IMR-90 (cell line): ENCODE data around the gene ART4. TPM values are rescaled to one million over a fixed set of nuclear protein-coding genes. Genes with fewer than 3 reads are reported as not detected.

ENCODE experiments used
- ATAC-seq: fragments of 200-7000 bp; cut with Tn5 transposase; 2 replicates; pipeline ENCODE4 v1.9.1; 2020; ENCODE audit warnings: low read depth, mild to moderate bottlenecking, moderate library complexity
- BruUV-seq: library from RNA; stranded (reverse); fragments of 400-500 nt; replicated peaks from 2 replicates; lab custom pipeline; 2021; lab: Mats Ljungman, UMichigan
- CTCF ChIA-PET: fragments of 300-600 bp; formaldehyde crosslinking; extraction: SDS; loops from one replicate; lab custom pipeline; 2021; ENCODE audit warnings: antibody characterized with exemption; lab: Yijun Ruan, JAX
- POLR2A ChIA-PET: fragments of 300-600 bp; sonication (Branson Sonifier 250); formaldehyde crosslinking; loops from one replicate; lab custom pipeline; 2022; ENCODE audit warnings: antibody characterized with exemption; ENCODE audit not compliant: unreplicated experiment; lab: Charles Lee
- DNase-seq: peaks from one replicate; pipeline ENCODE4 v3.0.0; 2013
- H2AFZ ChIP-seq: replicated peaks from 2 replicates; pipeline ENCODE3; 2013; ENCODE audit warnings: low read length, mild to moderate bottlenecking; ENCODE audit not compliant: poor library complexity
- H2AK5ac ChIP-seq: 2 replicates; pipeline ENCODE4 v1.6.1; 2013; ENCODE audit warnings: low read depth, low read length, inconsistent platforms
- H2AK9ac ChIP-seq: replicated peaks from 2 replicates; pipeline ENCODE3; 2013; ENCODE audit warnings: mild to moderate bottlenecking, low read depth, low read length, moderate library complexity; ENCODE audit not compliant: poor library complexity
- H2BK120ac ChIP-seq: 2 replicates; pipeline ENCODE4 v1.6.1; 2013; ENCODE audit warnings: low read depth, low read length, inconsistent platforms
- H2BK15ac ChIP-seq: 3 replicates; pipeline ENCODE4 v1.6.1; 2013; ENCODE audit warnings: low read depth, low read length, inconsistent platforms
- H2BK20ac ChIP-seq: 2 replicates; pipeline ENCODE4 v1.6.1; 2013; ENCODE audit warnings: low read depth, mild to moderate bottlenecking, inconsistent platforms, low read length, moderate library complexity
- H2BK5ac ChIP-seq: 2 replicates; pipeline ENCODE4 v1.6.1; 2013; ENCODE audit warnings: mild to moderate bottlenecking, low read depth, low read length, inconsistent platforms; ENCODE audit not compliant: poor library complexity, severe bottlenecking
- H3K14ac ChIP-seq: replicated peaks from 2 replicates; pipeline ENCODE4 v1.6.1; 2013; ENCODE audit warnings: low read depth, low read length, inconsistent platforms
- H3K18ac ChIP-seq: 2 replicates; pipeline ENCODE4 v1.6.1; 2013; ENCODE audit warnings: low read depth, low read length, control low read depth
- H3K23ac ChIP-seq: 2 replicates; pipeline ENCODE4 v1.6.1; 2013; ENCODE audit warnings: low read depth, low read length, inconsistent platforms
- H3K27ac ChIP-seq: 2 replicates; pipeline ENCODE4 v1.5.1; 2013; ENCODE audit warnings: mild to moderate bottlenecking, control low read depth, low read length; ENCODE audit not compliant: insufficient read depth
- H3K27me3 ChIP-seq: 2 replicates; pipeline ENCODE4 v1.6.1; 2013; ENCODE audit warnings: low read length; ENCODE audit not compliant: control insufficient read depth, insufficient read depth
- H3K36me3 ChIP-seq: 2 replicates; pipeline ENCODE4 v1.6.1; 2013; ENCODE audit warnings: low read length, mixed read lengths; ENCODE audit not compliant: control insufficient read depth, insufficient read depth
- H3K4ac ChIP-seq: 2 replicates; pipeline ENCODE4 v1.6.1; 2013; ENCODE audit warnings: low read depth, low read length, inconsistent platforms
- H3K4me1 ChIP-seq: 2 replicates; pipeline ENCODE4 v1.6.1; 2013; ENCODE audit warnings: low read length, mixed read lengths; ENCODE audit not compliant: control insufficient read depth, insufficient read depth
- H3K4me2 ChIP-seq: 2 replicates; pipeline ENCODE4 v1.6.1; 2013; ENCODE audit warnings: low read depth, mild to moderate bottlenecking, control low read depth, low read length, moderate library complexity
- H3K4me3 ChIP-seq: 2 replicates; pipeline ENCODE4 v1.5.1; 2013; ENCODE audit warnings: low read depth, mild to moderate bottlenecking, control low read depth, low read length, moderate library complexity; ENCODE audit not compliant: insufficient read depth
- H3K56ac ChIP-seq: 2 replicates; pipeline ENCODE4 v1.6.1; 2013; ENCODE audit warnings: low read length, inconsistent platforms; ENCODE audit not compliant: insufficient read depth; ENCODE audit errors: extremely low read depth
- H3K79me1 ChIP-seq, 2 experiments: 2 replicates each; pipeline ENCODE4 v1.6.1; 2013; ENCODE audit warnings: low read length in 2 of 2, inconsistent platforms in 1 of 2, low read depth in 1 of 2
- H3K9ac ChIP-seq: 2 replicates; pipeline ENCODE4 v1.6.1; 2013; ENCODE audit warnings: low read depth, low read length, control low read depth
- H3K9me1 ChIP-seq: 2 replicates; pipeline ENCODE4 v1.6.1; 2013; ENCODE audit warnings: low read length, inconsistent platforms; ENCODE audit not compliant: insufficient read depth
- H3K9me3 ChIP-seq: 2 replicates; pipeline ENCODE4 v1.6.1; 2013; ENCODE audit warnings: low read length; ENCODE audit not compliant: control insufficient read depth, insufficient read depth
- H4K20me1 ChIP-seq: 2 replicates; pipeline ENCODE4 v1.6.1; 2013; ENCODE audit warnings: low read length, inconsistent platforms; ENCODE audit not compliant: insufficient read depth
- H4K5ac ChIP-seq: 2 replicates; pipeline ENCODE4 v1.6.1; 2013; ENCODE audit warnings: mild to moderate bottlenecking, low read depth, low read length, control low read depth
- H4K8ac ChIP-seq, 2 experiments: 2 replicates each; pipeline ENCODE4 v1.6.1; 2013; ENCODE audit warnings: low read depth in 2 of 2, low read length in 2 of 2, control low read depth in 1 of 2, inconsistent platforms in 1 of 2
- H4K91ac ChIP-seq: 2 replicates; pipeline ENCODE4 v1.6.1; 2013; ENCODE audit warnings: low read depth, low read length, inconsistent platforms; ENCODE audit not compliant: insufficient read depth
- BHLHE40 ChIP-seq: fragments of 150-350 bp; IDR thresholded peaks from 2 replicates; pipeline ENCODE4 v1.6.1; 2016; ENCODE audit warnings: mild to moderate bottlenecking, low read depth, low read length
- CEBPB ChIP-seq: IDR thresholded peaks from 2 replicates; pipeline ENCODE4 v1.6.1; 2012; ENCODE audit warnings: low read depth, low read length, improper control_type of control experiment
- MAFK ChIP-seq: IDR thresholded peaks from 2 replicates; pipeline ENCODE4 v1.6.1; 2012; ENCODE audit warnings: low read depth, low read length, improper control_type of control experiment
- MAZ ChIP-seq: IDR thresholded peaks from 2 replicates; pipeline ENCODE4 v1.6.1; 2012; ENCODE audit warnings: low read depth, mild to moderate bottlenecking, low read length, improper control_type of control experiment, moderate library complexity, borderline replicate concordance
- MXI1 ChIP-seq: IDR thresholded peaks from 2 replicates; pipeline ENCODE4 v1.6.1; 2012; ENCODE audit warnings: low read depth, mild to moderate bottlenecking, low read length, moderate library complexity, borderline replicate concordance
- NFE2L2 ChIP-seq: fragments of 150-350 bp; IDR thresholded peaks from 2 replicates; pipeline ENCODE4 v1.6.1; 2016; ENCODE audit warnings: low read depth, mild to moderate bottlenecking, low read length
- POLR2A ChIP-seq: IDR thresholded peaks from 2 replicates; pipeline ENCODE4 v1.6.1; 2012; ENCODE audit warnings: mild to moderate bottlenecking, low read depth, low read length
- WGBS, 2 experiments: methylation state at CpG; one replicate each; pipeline versions ENCODE4 v1.1.5 to v1.1.7; 2013; ENCODE audit warnings: missing lambda C conversion rate in 2 of 2; ENCODE audit not compliant: insufficient read length in 1 of 2; ENCODE audit errors: extremely low coverage in 2 of 2; 5-methylcytosine and 5-hydroxymethylcytosine counted together
- dilution Hi-C: fragments of 300-500 bp; cut with HindIII; formaldehyde crosslinking; loops from one replicate; pipeline ENCODE4 v1.14.3; 2018; ENCODE audit warnings: low sequenced_read_pairs; ENCODE audit not compliant: unreplicated experiment
- in situ Hi-C: fragments of 300-500 bp; cut with MboI; formaldehyde crosslinking; loops from 3 replicates; pipeline ENCODE4 v1.14.3; 2019; ENCODE audit warnings: low sequenced_read_pairs, inconsistent platforms, mixed read lengths
- intact Hi-C: fragments of 100-400 bp; cut with micrococcal nuclease; formaldehyde crosslinking; loops from 2 replicates; pipeline ENCODE4 v1.10.0; 2022
- polyA plus RNA-seq, 3 experiments: library from polyadenylated mRNA; depleted of rRNA; stranded (reverse); fragments of >200 nt; gene quantifications; 2 replicates each; pipeline ENCODE4 v1.2.3, GENCODE V29; 2012; ENCODE audit warnings: low replicate concordance in 1 of 3
- total RNA-seq: library from RNA; depleted of rRNA; stranded (reverse); fragments of >200 nt; gene quantifications from 2 replicates; pipeline ENCODE4 v1.2.3, GENCODE V29; 2012
- TF ChIP-seq, protein P1 (sequence below): fragments of 150-350 bp; IDR thresholded peaks from 2 replicates; pipeline ENCODE4 v1.6.1; 2016; ENCODE audit warnings: low read depth, mild to moderate bottlenecking, low read length, moderate library complexity, borderline replicate concordance

Gene ART4
- total and polyA plus RNA-seq, 2 of the 4 experiments (the other 2 are of a cell fraction), result not detected

DNA sequence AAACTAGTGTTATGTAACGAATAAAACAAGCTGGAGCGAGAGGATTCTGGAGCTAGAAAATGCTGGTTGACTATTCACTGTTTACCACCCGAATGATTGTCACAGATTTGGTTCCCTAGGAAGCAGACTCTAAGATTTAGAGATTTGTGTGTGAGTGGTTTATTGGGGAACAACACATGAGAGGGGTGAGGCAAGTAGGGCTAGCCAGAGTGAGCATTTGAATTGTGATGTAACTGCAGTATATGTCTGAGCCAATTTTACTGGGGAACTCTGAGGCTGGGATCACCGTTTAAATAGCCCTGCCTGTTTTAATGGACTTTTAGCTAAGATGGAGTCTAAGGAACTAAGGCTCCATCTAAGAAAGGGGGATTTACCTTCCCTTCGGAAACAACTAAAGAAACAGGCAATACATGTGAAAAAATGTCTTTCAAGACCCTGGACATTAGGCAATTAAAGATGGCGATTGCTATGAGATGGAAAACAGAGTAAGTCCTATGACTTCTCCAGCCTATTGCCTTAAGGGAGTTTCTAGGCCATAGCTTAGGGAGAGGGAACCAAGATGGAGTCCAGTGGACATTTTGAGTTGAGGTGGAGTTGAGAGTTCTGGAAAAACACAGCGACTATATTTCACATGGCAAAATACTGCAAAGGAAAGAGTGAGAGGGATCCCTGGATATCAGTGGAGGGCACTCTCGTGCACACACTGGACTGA is 36.1 kb upstream of the ART4 start:
- Histone ChIP-seq H2BK5ac (no peak overlapping the region), H2BK15ac (no peak overlapping the region), H3K4me3 (no peak overlapping the region), H4K20me1 (no peaks in the 10 kb centered on the region), H4K91ac (no peak overlapping the region), H3K23ac (no peak overlapping the region), H3K56ac (no peak overlapping the region), H3K27ac (no peak overlapping the region), H3K4me1 (no peaks in the 10 kb centered on the region), H3K27me3 (no peaks in the 10 kb centered on the region), H4K5ac (no peak overlapping the region), H3K36me3 (no peaks in the 10 kb centered on the region), H3K14ac (no peak overlapping the region), H3K9me1 (no peaks in the 10 kb centered on the region), H2AFZ (no peak overlapping the region), H3K4ac (no peak overlapping the region), H3K9me3 (no peaks in the 10 kb centered on the region), H3K4me2 (no peak overlapping the region), H3K9ac (no peak overlapping the region), H2BK20ac (no peak overlapping the region; the same call in 1 of the 2 replicates), H3K18ac (no peak overlapping the region), H2BK120ac (no peak overlapping the region), H2AK5ac (no peak overlapping the region), H2AK9ac (no peak overlapping the region), H3K79me1 (no peaks in the 10 kb centered on the region), H4K8ac (no peak overlapping the region)
- 100% methylated on average over 1 of the region's 8 CpGs; no CpG with 5 or more reads in 1 of the 2 experiments for WGBS, 2 experiments
- TF ChIP-seq POLR2A (no peak), MAZ (no peak), MXI1 (no peak), BHLHE40 (no peak), MAFK (no peak), CEBPB (no peak), NFE2L2 (no peak)
- TF ChIP-seq, protein P1, sequence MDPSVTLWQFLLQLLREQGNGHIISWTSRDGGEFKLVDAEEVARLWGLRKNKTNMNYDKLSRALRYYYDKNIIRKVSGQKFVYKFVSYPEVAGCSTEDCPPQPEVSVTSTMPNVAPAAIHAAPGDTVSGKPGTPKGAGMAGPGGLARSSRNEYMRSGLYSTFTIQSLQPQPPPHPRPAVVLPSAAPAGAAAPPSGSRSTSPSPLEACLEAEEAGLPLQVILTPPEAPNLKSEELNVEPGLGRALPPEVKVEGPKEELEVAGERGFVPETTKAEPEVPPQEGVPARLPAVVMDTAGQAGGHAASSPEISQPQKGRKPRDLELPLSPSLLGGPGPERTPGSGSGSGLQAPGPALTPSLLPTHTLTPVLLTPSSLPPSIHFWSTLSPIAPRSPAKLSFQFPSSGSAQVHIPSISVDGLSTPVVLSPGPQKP, result no peak
- ChIA-PET CTCF (no interaction called here), POLR2A (interaction anchor here (0.7 kb wide), 1 partner anchor 23 kb away, joined by 5 read pairs; no protein-coding TSS in a partner anchor)
- ATAC-seq (no peak), DNase-seq (no peak)
- BruUV-seq, result no TSS peak
- intact Hi-C loops (no loop called here), dilution Hi-C loops (no loop called here), in situ Hi-C loops (no loop called here)
